ENCODE data around the gene NOL12.

The NOL12 gene

GRCh38 chr22:37686002-37686982 lies at the start of gene NOL12:
Gene NOL12 (plus strand): TSS chr22:37686343. CDS start chr22:37686393, 50 bp downstream.
- in situ Hi-C loops (cut with HindIII; ENCODE audit: low pct_ligation_motif_present, low sequenced_read_pairs) = no loop called here
- Histone ChIP-seq H3K27ac (peak within 1 kb of the TSS; percentile 67), H3K27me3 (replicated peaks) (no peaks in the 10 kb centered on the region), H3K4me3 (ENCODE audit: low read depth, low read length) (peak within 1 kb of the TSS; percentile 95), H3K36me3 (replicated peaks) (peaks cover 10% of the 10 kb centered on the region)
- DNase-seq = peak; percentile 77
- peak; percentile 4 for TF ChIP-seq CTCF (IDR thresholded peaks at IDR 0.05; ENCODE audit: low read depth, low read length, missing control alignments)

DNA sequence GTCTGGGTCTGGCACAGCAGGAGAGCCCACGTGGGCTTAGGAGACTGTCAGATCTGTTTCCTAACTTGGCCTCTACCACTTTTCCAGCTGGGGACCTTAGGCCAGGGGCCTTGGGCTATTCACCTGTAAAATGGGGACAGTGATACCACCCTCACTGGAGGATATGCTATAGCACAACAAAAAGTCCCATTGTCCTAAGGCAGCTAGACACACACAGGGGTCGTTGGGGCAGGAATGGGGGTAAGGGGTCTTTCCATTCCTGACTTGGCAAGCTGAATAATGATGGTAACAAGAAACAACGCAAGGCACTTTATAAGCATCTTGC lies 49.2 kb upstream of the NOL12 start:
- Histone ChIP-seq H3K27ac (no peak overlapping the region), H3K4me3 (ENCODE audit: low read depth, low read length) (no peak overlapping the region), H3K27me3 (replicated peaks) (no peaks in the 10 kb centered on the region), H3K36me3 (replicated peaks) (peaks cover 3% of the 10 kb centered on the region)
- no peak for TF ChIP-seq CTCF (IDR thresholded peaks at IDR 0.05; ENCODE audit: low read depth, low read length, missing control alignments)
- DNase-seq = no peak
- in situ Hi-C loops (cut with HindIII; ENCODE audit: low pct_ligation_motif_present, low sequenced_read_pairs) = no loop called here

DNA sequence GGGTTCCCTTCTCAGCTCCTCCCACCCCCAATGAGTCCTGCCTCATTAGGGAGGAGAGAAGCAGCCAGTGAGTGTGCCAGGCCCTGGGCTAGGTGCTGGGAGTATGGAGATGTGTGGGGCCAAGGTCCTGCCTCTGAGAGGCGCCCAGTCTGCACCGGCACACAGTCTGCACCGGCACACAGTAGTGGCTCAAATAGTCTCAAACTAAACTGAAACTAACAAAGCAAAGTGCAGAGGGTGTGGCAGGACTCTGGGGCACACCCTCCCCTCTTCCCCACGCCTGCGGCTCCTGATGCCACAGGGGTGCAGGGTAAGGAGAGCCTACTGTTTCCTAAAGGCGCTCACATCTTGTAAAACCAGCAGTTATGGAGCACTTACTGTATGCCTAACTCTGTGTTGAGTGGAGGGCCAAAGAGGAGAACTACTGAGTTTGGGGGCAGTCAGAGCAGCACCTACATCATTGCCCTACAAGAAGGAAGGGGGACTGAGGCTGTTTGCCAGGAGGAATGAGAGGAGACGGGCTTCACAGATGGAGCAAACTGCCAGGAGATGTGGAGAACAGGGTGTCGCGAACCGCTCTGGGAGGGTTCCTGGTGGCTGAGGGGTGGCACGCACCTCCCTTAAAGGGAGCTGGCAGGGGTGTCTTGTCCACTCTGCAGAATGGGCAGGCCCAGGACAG lies 47.6 kb upstream of the NOL12 start:
- in situ Hi-C loops (cut with HindIII; ENCODE audit: low pct_ligation_motif_present, low sequenced_read_pairs) = no loop called here
- Histone ChIP-seq H3K27me3 (replicated peaks) (no peaks in the 10 kb centered on the region), H3K36me3 (replicated peaks) (peaks cover 8% of the 10 kb centered on the region), H3K4me3 (ENCODE audit: low read depth, low read length) (peak overlapping the region; percentile 70), H3K27ac (no peak overlapping the region)
- DNase-seq = no peak
- TF ChIP-seq CTCF (IDR thresholded peaks at IDR 0.05; ENCODE audit: low read depth, low read length, missing control alignments) = no peak

GRCh38 chr22:37639070-37639760 lies 46.9 kb upstream of the NOL12 start, which contains the start of gene SH3BP1:
Gene SH3BP1 (plus strand): TSS chr22:37639669. CDS start chr22:37639788, 119 bp downstream.
- peaks cover 14% of the 10 kb centered on the region for H3K36me3 ChIP-seq (replicated peaks)
- no peak for TF ChIP-seq CTCF (IDR thresholded peaks at IDR 0.05; ENCODE audit: low read depth, low read length, missing control alignments)
- in situ Hi-C loops (cut with HindIII; ENCODE audit: low pct_ligation_motif_present, low sequenced_read_pairs) = no loop called here
- DNase-seq = no peak
- H3K4me3 ChIP-seq (ENCODE audit: low read depth, low read length) = peak within 1 kb of the TSS; percentile 70
- H3K27me3 ChIP-seq (replicated peaks) = no peaks in the 10 kb centered on the region
- H3K27ac ChIP-seq = no peak within 1 kb of the TSS

DNA sequence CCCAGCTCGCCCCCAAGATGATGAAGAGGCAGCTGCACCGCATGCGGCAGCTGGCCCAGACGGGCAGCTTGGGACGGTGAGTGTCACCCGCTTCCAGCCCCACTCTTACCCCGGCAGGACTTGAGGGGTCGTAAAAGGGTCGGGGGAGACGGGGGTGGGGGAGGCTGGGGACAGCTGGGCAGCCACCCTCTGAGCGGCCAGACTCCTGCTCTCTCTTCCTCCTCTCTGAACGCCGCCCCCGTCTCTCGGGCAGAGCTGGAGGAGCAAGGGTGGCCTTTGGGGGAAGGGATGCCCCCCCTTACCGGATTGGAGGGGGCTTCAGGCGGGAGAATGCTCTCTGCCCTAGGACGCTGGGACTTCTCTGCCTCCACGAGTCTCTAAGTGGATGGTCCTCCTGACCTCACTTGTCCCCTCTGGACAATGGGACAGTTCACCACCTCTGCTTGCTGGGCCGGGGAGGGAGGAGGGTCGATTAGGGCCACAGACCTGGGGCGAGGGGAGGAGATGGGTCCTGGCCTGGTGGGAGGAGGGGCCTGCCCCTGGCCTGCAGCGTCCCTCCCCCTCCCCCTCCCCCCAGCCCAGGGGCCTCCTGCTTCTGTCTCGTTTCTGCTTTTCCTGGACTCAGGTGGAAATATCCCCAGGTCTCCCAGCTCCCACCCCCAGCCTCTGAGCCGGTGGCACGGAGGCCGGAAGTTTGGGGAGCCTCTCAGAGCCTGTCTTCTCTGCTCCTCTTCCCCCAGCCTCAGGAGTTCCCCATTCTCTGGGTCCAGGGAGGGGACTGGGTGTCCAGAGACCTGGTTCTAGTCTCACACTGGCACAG lies 46.2 kb upstream of the NOL12 start:
- no peak for TF ChIP-seq CTCF (IDR thresholded peaks at IDR 0.05; ENCODE audit: low read depth, low read length, missing control alignments)
- in situ Hi-C loops (cut with HindIII; ENCODE audit: low pct_ligation_motif_present, low sequenced_read_pairs) = no loop called here
- Histone ChIP-seq H3K27ac (no peak overlapping the region), H3K4me3 (ENCODE audit: low read depth, low read length) (peak overlapping the region; percentile 70), H3K36me3 (replicated peaks) (peaks cover 21% of the 10 kb centered on the region), H3K27me3 (replicated peaks) (no peaks in the 10 kb centered on the region)
- DNase-seq = no peak

Data from brain microvascular endothelial cell (primary cell).